Measurements from ENCODE around the gene PRTFDC1. TPM values are rescaled to one million over a fixed set of nuclear protein-coding genes. Genes with fewer than 3 reads are reported as not detected.

The PRTFDC1 gene
- polyA plus RNA-seq, 1 donor (not counting 4 experiments of a cell fraction or from before 2014, with no cell fraction given) = 2.2 TPM

- no peaks in the 10 kb centered on the region for H3K79me2 ChIP-seq (ENCODE audit: control insufficient read depth, insufficient read depth, low read length)
- no peak overlapping the region for H3K27ac ChIP-seq (ENCODE audit: control insufficient read depth, insufficient read depth, low read length)
- peaks cover 22% of the 10 kb centered on the region for H3K4me1 ChIP-seq (ENCODE audit: control insufficient read depth, extremely low read depth, insufficient read depth, low read length)
- H3K4me2 ChIP-seq (ENCODE audit: control insufficient read depth, extremely low read depth, insufficient read depth, low read depth, low read length) = no peak overlapping the region
- no peaks in the 10 kb centered on the region for H3K27me3 ChIP-seq (ENCODE audit: control insufficient read depth, extremely low read depth, insufficient read depth, low read length)
- no peaks in the 10 kb centered on the region for H4K20me1 ChIP-seq (ENCODE audit: control insufficient read depth, extremely low read depth, insufficient read depth, low read length)
- FAIRE-seq (no peak), DNase-seq (ENCODE audit: low read depth, low spot score) (no peak)
- no peak for TF ChIP-seq EZH2 (IDR thresholded peaks at IDR 0.05; ENCODE audit: low read length)
- TF ChIP-seq CTCF (optimal IDR thresholded peaks at IDR 0.05 in 1 of 3, IDR thresholded peaks at IDR 0.05 in 1 of 3, conservative IDR thresholded peaks at IDR 0.05 in 1 of 3; ENCODE audit: extremely low read depth in 1 of 3, insufficient read depth in 2 of 3, low read length in 3 of 3) = no peak
- H3K9me3 ChIP-seq (ENCODE audit: control insufficient read depth, low read depth, low read length) = no peaks in the 10 kb centered on the region
- H3K36me3 ChIP-seq (ENCODE audit: control insufficient read depth in 2 of 2, extremely low read depth in 1 of 2, insufficient read depth in 2 of 2, low read length in 2 of 2) = no peaks in the 10 kb centered on the region
- no peaks in the 10 kb centered on the region for H3K9me1 ChIP-seq (ENCODE audit: control insufficient read depth, extremely low read depth, insufficient read depth, low read length)
- H3K9ac ChIP-seq (ENCODE audit: control insufficient read depth, extremely low read depth, insufficient read depth, low read length) = no peak overlapping the region
- H2AFZ ChIP-seq (ENCODE audit: control insufficient read depth, low read length) = no peak overlapping the region
- H3K4me3 ChIP-seq (ENCODE audit: control insufficient read depth in 2 of 3, extremely low read depth in 1 of 3, insufficient read depth in 2 of 3, low read depth in 1 of 3, low read length in 3 of 3) = no peak overlapping the region
- dilution Hi-C loops (cut with MboI; ENCODE audit: extremely low pct_ligation_motif_present, low sequenced_read_pairs) = no loop called here
These were observed 98.2 kb downstream of the PRTFDC1 start for GRCh38 chr10:24854256-24854655.

GRCh38 chr10:24853661-24854060 lies 98.7 kb downstream of the PRTFDC1 start:
- H3K9ac ChIP-seq (ENCODE audit: control insufficient read depth, extremely low read depth, insufficient read depth, low read length) = no peak overlapping the region
- H3K9me3 ChIP-seq (ENCODE audit: control insufficient read depth, low read depth, low read length) = no peaks in the 10 kb centered on the region

More at GRCh38 chr10:24853661-24854060, 98.7 kb downstream of the PRTFDC1 start:
- Histone ChIP-seq H3K36me3 (ENCODE audit: control insufficient read depth in 2 of 2, extremely low read depth in 1 of 2, insufficient read depth in 2 of 2, low read length in 2 of 2) (no peaks in the 10 kb centered on the region), H3K27ac (ENCODE audit: control insufficient read depth, insufficient read depth, low read length) (no peak overlapping the region), H3K79me2 (ENCODE audit: control insufficient read depth, insufficient read depth, low read length) (no peaks in the 10 kb centered on the region), H3K4me3 (ENCODE audit: control insufficient read depth in 2 of 3, extremely low read depth in 1 of 3, insufficient read depth in 2 of 3, low read depth in 1 of 3, low read length in 3 of 3) (no peak overlapping the region), H3K4me2 (ENCODE audit: control insufficient read depth, extremely low read depth, insufficient read depth, low read depth, low read length) (no peak overlapping the region), H3K9me1 (ENCODE audit: control insufficient read depth, extremely low read depth, insufficient read depth, low read length) (no peaks in the 10 kb centered on the region), H2AFZ (ENCODE audit: control insufficient read depth, low read length) (no peak overlapping the region), H3K27me3 (ENCODE audit: control insufficient read depth, extremely low read depth, insufficient read depth, low read length) (no peaks in the 10 kb centered on the region), H4K20me1 (ENCODE audit: control insufficient read depth, extremely low read depth, insufficient read depth, low read length) (no peaks in the 10 kb centered on the region), H3K4me1 (ENCODE audit: control insufficient read depth, extremely low read depth, insufficient read depth, low read length) (peaks cover 27% of the 10 kb centered on the region)
- TF ChIP-seq EZH2 (IDR thresholded peaks at IDR 0.05; ENCODE audit: low read length) = no peak
- no peak for TF ChIP-seq CTCF (optimal IDR thresholded peaks at IDR 0.05 in 1 of 3, IDR thresholded peaks at IDR 0.05 in 1 of 3, conservative IDR thresholded peaks at IDR 0.05 in 1 of 3; ENCODE audit: extremely low read depth in 1 of 3, insufficient read depth in 2 of 3, low read length in 3 of 3)
- dilution Hi-C loops (cut with MboI; ENCODE audit: extremely low pct_ligation_motif_present, low sequenced_read_pairs) = no loop called here
- DNase-seq (ENCODE audit: low read depth, low spot score) = no peak
- no peak for FAIRE-seq
